Measurements from ENCODE around the gene CAPZA1.

The CAPZA1 gene

GRCh38 chr1:112688781-112689193 lies 69.2 kb downstream of the CAPZA1 start:
- no peak for TF ChIP-seq JUND (IDR thresholded peaks at IDR 0.05; ENCODE audit: low read depth)
- no peak for DNase-seq (ENCODE audit: low read depth in 1 of 2, low spot score in 1 of 2)
- in situ Hi-C loops (cut with HindIII; ENCODE audit: low pct_unique_long_range_greater_than_20kb, low sequenced_read_pairs): no loop called here

- in situ Hi-C loops (cut with HindIII; ENCODE audit: low pct_unique_long_range_greater_than_20kb, low sequenced_read_pairs): no loop called here
- no peak for DNase-seq (ENCODE audit: low read depth in 1 of 2, low spot score in 1 of 2)
- no peak for TF ChIP-seq JUND (IDR thresholded peaks at IDR 0.05; ENCODE audit: low read depth)
These were observed 69.7 kb downstream of the CAPZA1 start for GRCh38 chr1:112689196-112689841.

DNA sequence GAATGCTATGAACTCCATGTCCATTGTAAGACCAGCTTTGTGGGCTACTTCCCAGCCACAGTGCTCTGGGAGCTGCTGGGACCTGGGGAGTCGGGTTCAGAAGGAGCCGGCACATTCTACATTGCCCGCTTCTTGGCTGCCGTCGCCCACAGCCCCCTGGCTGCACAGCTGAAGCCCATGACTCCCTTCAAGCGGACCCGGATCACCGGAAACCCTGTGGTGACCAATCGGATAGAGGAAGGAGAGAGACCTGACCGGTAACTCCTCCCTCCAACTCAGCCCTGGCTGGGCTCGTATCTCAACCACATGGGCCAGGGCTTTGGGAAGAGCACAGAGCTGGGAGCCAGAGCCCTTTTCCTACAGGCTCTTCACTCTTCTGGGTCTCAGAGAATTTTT lies 70.2 kb downstream of the CAPZA1 start:
- no peak for DNase-seq (ENCODE audit: low read depth in 1 of 2, low spot score in 1 of 2)

GRCh38 chr1:112692681-112693080 lies 73.0 kb downstream of the CAPZA1 start:
- no peak for TF ChIP-seq JUND (IDR thresholded peaks at IDR 0.05; ENCODE audit: low read depth)
- no peak for DNase-seq (ENCODE audit: low read depth in 1 of 2, low spot score in 1 of 2)
- in situ Hi-C loops (cut with HindIII; ENCODE audit: low pct_unique_long_range_greater_than_20kb, low sequenced_read_pairs): no loop called here

More for the DNA sequence above, 70.2 kb downstream of the CAPZA1 start:
- in situ Hi-C loops (cut with HindIII; ENCODE audit: low pct_unique_long_range_greater_than_20kb, low sequenced_read_pairs): no loop called here
- no peak for TF ChIP-seq JUND (IDR thresholded peaks at IDR 0.05; ENCODE audit: low read depth)

GRCh38 chr1:112693821-112694220 lies 74.2 kb downstream of the CAPZA1 start:
- in situ Hi-C loops (cut with HindIII; ENCODE audit: low pct_unique_long_range_greater_than_20kb, low sequenced_read_pairs): no loop called here
- no peak for TF ChIP-seq JUND (IDR thresholded peaks at IDR 0.05; ENCODE audit: low read depth)
- DNase-seq (ENCODE audit: low read depth in 1 of 2, low spot score in 1 of 2): no peak

DNA sequence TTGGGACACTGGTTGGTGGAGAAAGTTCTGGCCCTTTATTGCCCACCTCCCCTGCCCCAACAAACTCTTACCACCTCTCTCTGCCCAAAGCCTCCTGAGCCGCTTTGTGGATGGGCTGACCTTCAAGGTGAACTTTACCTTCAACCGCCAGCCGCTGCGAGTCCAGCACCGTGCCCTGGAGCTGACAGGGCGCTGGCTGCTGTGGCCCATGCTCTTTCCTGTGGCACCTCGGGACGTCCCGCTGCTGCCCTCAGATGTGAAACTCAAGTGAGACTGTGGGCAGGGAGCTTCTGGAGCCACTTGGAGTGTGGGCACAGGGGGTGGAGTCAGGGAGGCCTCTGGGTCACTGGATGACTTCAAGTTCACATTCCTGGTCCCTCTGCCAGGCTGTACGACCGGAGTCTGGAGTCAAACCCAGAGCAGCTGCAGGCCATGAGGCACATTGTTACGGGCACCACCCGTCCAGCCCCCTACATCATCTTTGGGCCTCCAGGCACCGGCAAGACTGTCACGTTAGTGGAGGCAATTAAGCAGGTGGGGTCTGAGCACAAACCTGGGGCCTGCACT lies 74.8 kb downstream of the CAPZA1 start:
- in situ Hi-C loops (cut with HindIII; ENCODE audit: low pct_unique_long_range_greater_than_20kb, low sequenced_read_pairs): no loop called here
- no peak for TF ChIP-seq JUND (IDR thresholded peaks at IDR 0.05; ENCODE audit: low read depth)
- DNase-seq (ENCODE audit: low read depth in 1 of 2, low spot score in 1 of 2): no peak

- DNase-seq (ENCODE audit: low read depth in 1 of 2, low spot score in 1 of 2): no peak
- TF ChIP-seq JUND (IDR thresholded peaks at IDR 0.05; ENCODE audit: low read depth): no peak
- in situ Hi-C loops (cut with HindIII; ENCODE audit: low pct_unique_long_range_greater_than_20kb, low sequenced_read_pairs): no loop called here
These were observed 75.6 kb downstream of the CAPZA1 start for GRCh38 chr1:112695276-112695675.

GRCh38 chr1:112696578-112697314 lies 77.1 kb downstream of the CAPZA1 start:
- TF ChIP-seq JUND (IDR thresholded peaks at IDR 0.05; ENCODE audit: low read depth): no peak
- DNase-seq (ENCODE audit: low read depth in 1 of 2, low spot score in 1 of 2): no peak
- in situ Hi-C loops (cut with HindIII; ENCODE audit: low pct_unique_long_range_greater_than_20kb, low sequenced_read_pairs): no loop called here

- DNase-seq (ENCODE audit: low read depth in 1 of 2, low spot score in 1 of 2): no peak
- in situ Hi-C loops (cut with HindIII; ENCODE audit: low pct_unique_long_range_greater_than_20kb, low sequenced_read_pairs): no loop called here
- TF ChIP-seq JUND (IDR thresholded peaks at IDR 0.05; ENCODE audit: low read depth): no peak
These were observed 78.2 kb downstream of the CAPZA1 start for GRCh38 chr1:112697781-112698201.

- peak in 1 of 2 experiments; percentile 84 for DNase-seq (ENCODE audit: low read depth in 1 of 2, low spot score in 1 of 2)
- TF ChIP-seq JUND (IDR thresholded peaks at IDR 0.05; ENCODE audit: low read depth): no peak
- in situ Hi-C loops (cut with HindIII; ENCODE audit: low pct_unique_long_range_greater_than_20kb, low sequenced_read_pairs): no loop called here
These were observed 79.0 kb downstream of the CAPZA1 start for GRCh38 chr1:112698366-112699310.

GRCh38 chr1:112699425-112700144 lies 80.0 kb downstream of the CAPZA1 start:
- DNase-seq (ENCODE audit: low read depth in 1 of 2, low spot score in 1 of 2): no peak
- no peak for TF ChIP-seq JUND (IDR thresholded peaks at IDR 0.05; ENCODE audit: low read depth)
- in situ Hi-C loops (cut with HindIII; ENCODE audit: low pct_unique_long_range_greater_than_20kb, low sequenced_read_pairs): no loop called here
